Measurements from ENCODE around the gene NUP62. TPM values are rescaled to one million over a fixed set of nuclear protein-coding genes. Genes with fewer than 3 reads are reported as not detected.

Gene NUP62
- total and polyA plus RNA-seq, 2 experiments from 2014 or later = 55.5 to 99.4 TPM

- Histone ChIP-seq H3K4me3 (no peak overlapping the region), H3K4me2 (no peak overlapping the region), H3F3A (replicated peaks; ENCODE audit: low read depth) (peaks cover 30% of the 10 kb centered on the region; the same call in 1 of the 2 replicates), H3K27me3 (ENCODE audit: insufficient read depth) (0 out of 2 replicates have a peak, but pooled peaks cover 3% of the 10 kb centered on the region), H3K79me2 (replicated peaks; ENCODE audit: insufficient read depth) (no peaks in the 10 kb centered on the region), H3K36me3 (ENCODE audit: insufficient read depth) (peaks cover 13% of the 10 kb centered on the region), H3K4me1 (ENCODE audit: insufficient read depth) (peaks cover 9% of the 10 kb centered on the region; the same call in 1 of the 2 replicates), H3K9me2 (ENCODE audit: insufficient read depth) (no peaks in the 10 kb centered on the region), H2AFZ (no peak overlapping the region), H3K27ac (ENCODE audit: low read depth) (no peak overlapping the region), H4K20me1 (replicated peaks; ENCODE audit: insufficient read depth) (no peaks in the 10 kb centered on the region; the same call in 1 of the 2 replicates)
- Mint-ChIP-seq H3K27me3 (ENCODE audit: insufficient read depth, low read depth, poor library complexity) (peaks cover 21% of the 10 kb centered on the region), H3K4me1 (peaks cover 9% of the 10 kb centered on the region), H3K4me3 (no peak overlapping the region), H3K27ac (no peak overlapping the region), H3K36me3 (ENCODE audit: low read depth) (peaks cover 51% of the 10 kb centered on the region), H3K9me3 (peaks cover 8% of the 10 kb centered on the region)
- ATAC-seq = no peak
- no peak for DNase-seq (ENCODE audit: low spot score)
- TF ChIP-seq POLR2AphosphoS5 (IDR thresholded peaks at IDR 0.05; ENCODE audit: low read depth) (no peak), CREB1 (CRISPR knock-in tag; IDR thresholded peaks at IDR 0.05; ENCODE audit: low read depth) (no peak), ZNF331 (CRISPR knock-in tag; IDR thresholded peaks at IDR 0.05; ENCODE audit: low read depth) (no peak), ZNF114 (CRISPR knock-in tag; IDR thresholded peaks at IDR 0.05) (no peak), CTCF (conservative IDR thresholded peaks at IDR 0.05; ENCODE audit: low read depth in 2 of 2) (no peak), ETS1 (IDR thresholded peaks at IDR 0.05) (no peak), JUNB (IDR thresholded peaks at IDR 0.05; ENCODE audit: unreplicated experiment) (no peak), EZH2 (IDR thresholded peaks at IDR 0.05; ENCODE audit: low read depth, unreplicated experiment) (no peak)
- TF ChIP-seq, protein P1, sequence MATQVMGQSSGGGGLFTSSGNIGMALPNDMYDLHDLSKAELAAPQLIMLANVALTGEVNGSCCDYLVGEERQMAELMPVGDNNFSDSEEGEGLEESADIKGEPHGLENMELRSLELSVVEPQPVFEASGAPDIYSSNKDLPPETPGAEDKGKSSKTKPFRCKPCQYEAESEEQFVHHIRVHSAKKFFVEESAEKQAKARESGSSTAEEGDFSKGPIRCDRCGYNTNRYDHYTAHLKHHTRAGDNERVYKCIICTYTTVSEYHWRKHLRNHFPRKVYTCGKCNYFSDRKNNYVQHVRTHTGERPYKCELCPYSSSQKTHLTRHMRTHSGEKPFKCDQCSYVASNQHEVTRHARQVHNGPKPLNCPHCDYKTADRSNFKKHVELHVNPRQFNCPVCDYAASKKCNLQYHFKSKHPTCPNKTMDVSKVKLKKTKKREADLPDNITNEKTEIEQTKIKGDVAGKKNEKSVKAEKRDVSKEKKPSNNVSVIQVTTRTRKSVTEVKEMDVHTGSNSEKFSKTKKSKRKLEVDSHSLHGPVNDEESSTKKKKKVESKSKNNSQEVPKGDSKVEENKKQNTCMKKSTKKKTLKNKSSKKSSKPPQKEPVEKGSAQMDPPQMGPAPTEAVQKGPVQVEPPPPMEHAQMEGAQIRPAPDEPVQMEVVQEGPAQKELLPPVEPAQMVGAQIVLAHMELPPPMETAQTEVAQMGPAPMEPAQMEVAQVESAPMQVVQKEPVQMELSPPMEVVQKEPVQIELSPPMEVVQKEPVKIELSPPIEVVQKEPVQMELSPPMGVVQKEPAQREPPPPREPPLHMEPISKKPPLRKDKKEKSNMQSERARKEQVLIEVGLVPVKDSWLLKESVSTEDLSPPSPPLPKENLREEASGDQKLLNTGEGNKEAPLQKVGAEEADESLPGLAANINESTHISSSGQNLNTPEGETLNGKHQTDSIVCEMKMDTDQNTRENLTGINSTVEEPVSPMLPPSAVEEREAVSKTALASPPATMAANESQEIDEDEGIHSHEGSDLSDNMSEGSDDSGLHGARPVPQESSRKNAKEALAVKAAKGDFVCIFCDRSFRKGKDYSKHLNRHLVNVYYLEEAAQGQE (IDR thresholded peaks at IDR 0.05; ENCODE audit: unreplicated experiment) = no peak
- TF ChIP-seq, protein P2, sequence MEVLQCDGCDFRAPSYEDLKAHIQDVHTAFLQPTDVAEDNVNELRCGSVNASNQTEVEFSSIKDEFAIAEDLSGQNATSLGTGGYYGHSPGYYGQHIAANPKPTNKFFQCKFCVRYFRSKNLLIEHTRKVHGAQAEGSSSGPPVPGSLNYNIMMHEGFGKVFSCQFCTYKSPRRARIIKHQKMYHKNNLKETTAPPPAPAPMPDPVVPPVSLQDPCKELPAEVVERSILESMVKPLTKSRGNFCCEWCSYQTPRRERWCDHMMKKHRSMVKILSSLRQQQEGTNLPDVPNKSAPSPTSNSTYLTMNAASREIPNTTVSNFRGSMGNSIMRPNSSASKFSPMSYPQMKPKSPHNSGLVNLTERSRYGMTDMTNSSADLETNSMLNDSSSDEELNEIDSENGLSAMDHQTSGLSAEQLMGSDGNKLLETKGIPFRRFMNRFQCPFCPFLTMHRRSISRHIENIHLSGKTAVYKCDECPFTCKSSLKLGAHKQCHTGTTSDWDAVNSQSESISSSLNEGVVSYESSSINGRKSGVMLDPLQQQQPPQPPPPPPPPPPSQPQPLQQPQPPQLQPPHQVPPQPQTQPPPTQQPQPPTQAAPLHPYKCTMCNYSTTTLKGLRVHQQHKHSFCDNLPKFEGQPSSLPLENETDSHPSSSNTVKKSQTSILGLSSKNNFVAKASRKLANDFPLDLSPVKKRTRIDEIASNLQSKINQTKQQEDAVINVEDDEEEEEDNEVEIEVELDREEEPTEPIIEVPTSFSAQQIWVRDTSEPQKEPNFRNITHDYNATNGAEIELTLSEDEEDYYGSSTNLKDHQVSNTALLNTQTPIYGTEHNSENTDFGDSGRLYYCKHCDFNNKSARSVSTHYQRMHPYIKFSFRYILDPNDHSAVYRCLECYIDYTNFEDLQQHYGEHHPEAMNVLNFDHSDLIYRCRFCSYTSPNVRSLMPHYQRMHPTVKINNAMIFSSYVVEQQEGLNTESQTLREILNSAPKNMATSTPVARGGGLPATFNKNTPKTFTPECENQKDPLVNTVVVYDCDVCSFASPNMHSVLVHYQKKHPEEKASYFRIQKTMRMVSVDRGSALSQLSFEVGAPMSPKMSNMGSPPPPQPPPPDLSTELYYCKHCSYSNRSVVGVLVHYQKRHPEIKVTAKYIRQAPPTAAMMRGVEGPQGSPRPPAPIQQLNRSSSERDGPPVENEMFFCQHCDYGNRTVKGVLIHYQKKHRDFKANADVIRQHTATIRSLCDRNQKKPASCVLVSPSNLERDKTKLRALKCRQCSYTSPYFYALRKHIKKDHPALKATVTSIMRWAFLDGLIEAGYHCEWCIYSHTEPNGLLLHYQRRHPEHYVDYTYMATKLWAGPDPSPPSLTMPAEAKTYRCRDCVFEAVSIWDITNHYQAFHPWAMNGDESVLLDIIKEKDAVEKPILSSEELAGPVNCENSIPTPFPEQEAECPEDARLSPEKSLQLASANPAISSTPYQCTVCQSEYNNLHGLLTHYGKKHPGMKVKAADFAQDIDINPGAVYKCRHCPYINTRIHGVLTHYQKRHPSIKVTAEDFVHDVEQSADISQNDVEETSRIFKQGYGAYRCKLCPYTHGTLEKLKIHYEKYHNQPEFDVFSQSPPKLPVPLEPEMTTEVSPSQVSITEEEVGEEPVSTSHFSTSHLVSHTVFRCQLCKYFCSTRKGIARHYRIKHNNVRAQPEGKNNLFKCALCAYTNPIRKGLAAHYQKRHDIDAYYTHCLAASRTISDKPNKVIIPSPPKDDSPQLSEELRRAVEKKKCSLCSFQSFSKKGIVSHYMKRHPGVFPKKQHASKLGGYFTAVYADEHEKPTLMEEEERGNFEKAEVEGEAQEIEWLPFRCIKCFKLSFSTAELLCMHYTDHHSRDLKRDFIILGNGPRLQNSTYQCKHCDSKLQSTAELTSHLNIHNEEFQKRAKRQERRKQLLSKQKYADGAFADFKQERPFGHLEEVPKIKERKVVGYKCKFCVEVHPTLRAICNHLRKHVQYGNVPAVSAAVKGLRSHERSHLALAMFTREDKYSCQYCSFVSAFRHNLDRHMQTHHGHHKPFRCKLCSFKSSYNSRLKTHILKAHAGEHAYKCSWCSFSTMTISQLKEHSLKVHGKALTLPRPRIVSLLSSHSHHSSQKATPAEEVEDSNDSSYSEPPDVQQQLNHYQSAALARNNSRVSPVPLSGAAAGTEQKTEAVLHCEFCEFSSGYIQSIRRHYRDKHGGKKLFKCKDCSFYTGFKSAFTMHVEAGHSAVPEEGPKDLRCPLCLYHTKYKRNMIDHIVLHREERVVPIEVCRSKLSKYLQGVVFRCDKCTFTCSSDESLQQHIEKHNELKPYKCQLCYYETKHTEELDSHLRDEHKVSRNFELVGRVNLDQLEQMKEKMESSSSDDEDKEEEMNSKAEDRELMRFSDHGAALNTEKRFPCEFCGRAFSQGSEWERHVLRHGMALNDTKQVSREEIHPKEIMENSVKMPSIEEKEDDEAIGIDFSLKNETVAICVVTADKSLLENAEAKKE (CRISPR knock-in tag; IDR thresholded peaks at IDR 0.05) = no peak
Observed at GRCh38 chr19:49887037-49887664, 42.2 kb downstream of the NUP62 start.
